C4-2B (cell line): ENCODE results near the gene PTK7.
A peak's percentile ranks its signal among the peaks of the same experiment; 100 is the strongest.

Experiments used
- H3K27ac ChIP-seq: fragments of 450-650 bp; 2 replicates; pipeline ENCODE4 v1.5.1; 2017
- CTCF ChIP-seq: fragments of 450-650 bp; conservative IDR thresholded peaks from 2 replicates; pipeline ENCODE4 v1.5.1; 2017; ENCODE audit warnings: mild to moderate bottlenecking
- ZFX ChIP-seq: fragments of 450-650 bp; IDR thresholded peaks from 2 replicates; pipeline ENCODE4 v1.6.1; 2017

Gene PTK7

GRCh38 chr6:43123461-43124314 lies 47.6 kb downstream of the PTK7 start:
- no peak for TF ChIP-seq CTCF
- TF ChIP-seq ZFX, result no peak
- no peak overlapping the region for H3K27ac ChIP-seq

- no peak for TF ChIP-seq ZFX
- no peak overlapping the region for H3K27ac ChIP-seq
These were observed 48.4 kb downstream of the PTK7 start for GRCh38 chr6:43124481-43124880.

- TF ChIP-seq CTCF (no peak), ZFX (no peak)
- H3K27ac ChIP-seq, result no peak overlapping the region
These were observed 49.0 kb downstream of the PTK7 start for GRCh38 chr6:43125119-43125518.

- H3K27ac ChIP-seq, result no peak overlapping the region
- TF ChIP-seq ZFX (no peak), CTCF (no peak)
These were observed 49.4 kb downstream of the PTK7 start for GRCh38 chr6:43125555-43125954.

- TF ChIP-seq CTCF (no peak), ZFX (no peak)
- no peak overlapping the region for H3K27ac ChIP-seq
These were observed 51.1 kb downstream of the PTK7 start for GRCh38 chr6:43127180-43127579.

- no peak for TF ChIP-seq CTCF
- TF ChIP-seq ZFX, result no peak
- no peak overlapping the region for H3K27ac ChIP-seq
These were observed 51.8 kb downstream of the PTK7 start for GRCh38 chr6:43127877-43128276.

GRCh38 chr6:43128926-43129325 lies 52.8 kb downstream of the PTK7 start:
- TF ChIP-seq CTCF, result no peak
- no peak for TF ChIP-seq ZFX
- H3K27ac ChIP-seq, result peak overlapping the region; percentile 66
